ENCODE data around the gene TOX2.

DNA sequence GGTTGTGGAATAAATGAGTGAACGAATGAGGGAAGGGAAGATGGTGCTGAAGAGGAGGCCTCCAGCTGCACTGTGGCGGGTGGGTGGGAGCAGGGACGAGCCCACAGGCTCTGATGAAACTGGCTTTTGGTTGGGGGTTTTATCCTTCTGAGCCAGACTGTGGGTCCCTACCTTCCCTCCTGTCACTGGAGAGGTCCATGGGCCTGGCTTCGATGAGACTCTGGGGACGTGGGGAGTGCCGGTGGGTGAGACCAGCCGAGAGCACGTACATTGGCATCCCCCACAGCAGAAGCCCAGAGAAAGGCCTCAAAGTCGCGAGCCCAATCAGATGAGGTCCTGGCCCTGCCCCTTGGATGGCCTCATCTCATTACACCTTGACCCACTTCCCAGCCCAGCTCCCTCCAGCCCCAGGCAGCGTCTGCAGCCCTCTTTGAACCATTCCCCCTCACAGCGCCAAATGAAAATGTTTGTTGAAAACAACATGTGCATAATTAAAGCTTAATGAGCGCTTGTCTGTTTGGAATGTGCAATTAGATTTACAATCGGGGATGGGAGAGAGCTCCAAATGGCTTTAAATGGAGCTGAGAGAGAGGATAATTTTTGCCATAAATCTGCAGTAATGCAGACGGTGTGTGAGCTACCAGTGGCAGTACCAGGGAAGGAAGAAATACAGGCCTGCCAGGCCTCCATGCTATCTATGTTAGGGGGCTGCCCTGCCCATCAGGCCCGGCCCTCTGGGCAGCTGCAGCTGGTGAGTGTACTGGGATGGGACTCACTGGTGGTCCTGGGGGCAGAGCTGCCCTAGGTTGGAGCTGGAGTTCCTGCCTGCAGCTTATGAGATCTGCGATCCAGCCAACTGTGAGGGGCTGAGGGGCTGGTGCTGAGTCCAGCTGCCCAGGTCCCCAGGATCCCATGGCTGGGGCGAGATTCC lies 47.2 kb downstream of the TOX2 start:
- TF ChIP-seq POLR2A (IDR thresholded peaks at IDR 0.05) (no peak), POLR2AphosphoS5 (IDR thresholded peaks at IDR 0.05) (no peak)
- TF ChIP-seq, protein P1, sequence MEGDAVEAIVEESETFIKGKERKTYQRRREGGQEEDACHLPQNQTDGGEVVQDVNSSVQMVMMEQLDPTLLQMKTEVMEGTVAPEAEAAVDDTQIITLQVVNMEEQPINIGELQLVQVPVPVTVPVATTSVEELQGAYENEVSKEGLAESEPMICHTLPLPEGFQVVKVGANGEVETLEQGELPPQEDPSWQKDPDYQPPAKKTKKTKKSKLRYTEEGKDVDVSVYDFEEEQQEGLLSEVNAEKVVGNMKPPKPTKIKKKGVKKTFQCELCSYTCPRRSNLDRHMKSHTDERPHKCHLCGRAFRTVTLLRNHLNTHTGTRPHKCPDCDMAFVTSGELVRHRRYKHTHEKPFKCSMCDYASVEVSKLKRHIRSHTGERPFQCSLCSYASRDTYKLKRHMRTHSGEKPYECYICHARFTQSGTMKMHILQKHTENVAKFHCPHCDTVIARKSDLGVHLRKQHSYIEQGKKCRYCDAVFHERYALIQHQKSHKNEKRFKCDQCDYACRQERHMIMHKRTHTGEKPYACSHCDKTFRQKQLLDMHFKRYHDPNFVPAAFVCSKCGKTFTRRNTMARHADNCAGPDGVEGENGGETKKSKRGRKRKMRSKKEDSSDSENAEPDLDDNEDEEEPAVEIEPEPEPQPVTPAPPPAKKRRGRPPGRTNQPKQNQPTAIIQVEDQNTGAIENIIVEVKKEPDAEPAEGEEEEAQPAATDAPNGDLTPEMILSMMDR (IDR thresholded peaks at IDR 0.05 in 8 of 11, conservative IDR thresholded peaks at IDR 0.05 in 3 of 11): no peak
